Measurements from ENCODE around the gene KIAA1328. TPM values are rescaled to one million over a fixed set of nuclear protein-coding genes. Genes with fewer than 3 reads are reported as not detected.

KIAA1328 gene
- total RNA-seq, 1 experiment from 2014 or later = 4.9 TPM

DNA sequence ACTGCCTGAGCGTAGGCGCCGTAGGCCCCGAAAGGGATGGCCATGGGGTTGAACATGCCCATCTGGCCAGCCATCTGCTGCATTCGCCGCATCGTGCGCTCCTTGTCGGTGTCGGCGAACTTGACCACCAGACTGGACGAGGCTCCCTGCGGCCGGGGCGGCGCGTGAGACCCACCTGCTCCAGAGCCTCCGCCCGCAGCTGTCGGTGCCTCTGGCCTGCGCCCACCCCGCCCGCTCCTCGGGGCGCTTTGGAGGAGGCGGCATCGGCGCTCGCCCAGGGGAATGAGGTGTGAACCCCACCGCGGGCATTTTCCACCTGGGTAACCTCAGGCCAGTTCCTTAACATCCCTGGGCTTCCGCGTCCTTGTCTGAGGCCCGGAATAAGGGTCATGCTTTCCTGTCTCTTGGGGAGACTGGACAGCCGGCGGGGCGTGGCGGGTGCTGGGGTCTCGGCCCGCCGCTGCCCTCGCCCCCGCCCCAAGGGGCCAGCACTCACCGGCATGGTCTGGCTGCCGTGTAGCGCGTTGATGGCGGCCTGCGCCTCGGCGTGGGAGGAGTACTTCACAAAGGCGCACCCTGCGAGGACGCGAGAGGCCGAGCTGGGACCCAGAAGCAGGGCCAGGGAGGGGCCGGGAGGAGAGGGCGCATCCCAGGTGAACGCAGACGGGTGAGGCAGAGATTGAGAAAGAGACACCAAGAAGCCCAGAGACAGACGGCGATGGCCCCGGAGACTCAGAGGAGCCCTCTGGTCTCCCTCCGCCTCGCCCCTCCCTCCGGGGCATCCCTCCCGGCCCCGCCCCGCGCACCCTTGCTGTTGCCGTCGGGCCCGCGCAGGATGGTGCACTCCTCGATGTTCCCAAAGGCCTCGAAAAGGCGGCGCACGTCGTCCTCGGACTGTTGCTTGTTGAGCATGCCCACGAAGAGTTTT lies 445.6 kb downstream of the KIAA1328 start:
- H3K4me1 Mint-ChIP-seq (ENCODE audit: low read depth, unreplicated experiment) = no peaks in the 10 kb centered on the region

DNA sequence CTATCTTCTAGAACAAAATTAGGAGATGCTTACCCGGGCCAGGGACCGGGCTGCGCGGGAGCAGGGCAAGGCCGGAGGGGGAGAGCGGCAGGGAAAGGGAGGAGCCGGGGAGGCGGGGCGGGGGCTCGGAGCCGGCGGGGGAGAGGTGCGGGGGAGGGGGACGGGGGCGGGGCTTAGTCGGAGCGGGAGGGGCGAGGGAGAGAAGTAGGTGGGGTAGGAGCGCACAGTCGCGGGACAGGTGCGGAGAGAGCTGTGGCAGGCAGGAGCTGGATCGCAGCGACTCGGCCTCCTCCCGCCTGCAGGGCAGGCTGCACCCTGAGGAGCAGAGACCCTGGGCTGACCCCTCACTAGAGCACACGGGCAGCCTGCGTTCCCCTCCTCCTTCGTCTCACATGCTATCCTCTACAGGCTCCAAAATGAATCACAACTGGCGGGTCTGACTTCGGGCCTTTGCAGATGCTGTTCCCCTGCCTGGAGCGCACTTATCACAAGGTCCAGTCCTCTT lies 446.4 kb downstream of the KIAA1328 start:
- BruUV-seq (replicated peaks) = no TSS peak
- Mint-ChIP-seq H3K36me3 (ENCODE audit: insufficient read depth, unreplicated experiment) (no peaks in the 10 kb centered on the region), H3K27me3 (ENCODE audit: insufficient read depth, unreplicated experiment) (peaks cover 4% of the 10 kb centered on the region), H3K4me3 (ENCODE audit: unreplicated experiment) (no peak overlapping the region), H3K9me3 (ENCODE audit: unreplicated experiment) (no peaks in the 10 kb centered on the region), H3K27ac (ENCODE audit: unreplicated experiment) (no peak overlapping the region), H3K4me1 (ENCODE audit: low read depth, unreplicated experiment) (no peaks in the 10 kb centered on the region)
- no peak overlapping the region for H3K4me3 ChIP-seq (ENCODE audit: low read depth, low read length)
- TF ChIP-seq, protein P1, sequence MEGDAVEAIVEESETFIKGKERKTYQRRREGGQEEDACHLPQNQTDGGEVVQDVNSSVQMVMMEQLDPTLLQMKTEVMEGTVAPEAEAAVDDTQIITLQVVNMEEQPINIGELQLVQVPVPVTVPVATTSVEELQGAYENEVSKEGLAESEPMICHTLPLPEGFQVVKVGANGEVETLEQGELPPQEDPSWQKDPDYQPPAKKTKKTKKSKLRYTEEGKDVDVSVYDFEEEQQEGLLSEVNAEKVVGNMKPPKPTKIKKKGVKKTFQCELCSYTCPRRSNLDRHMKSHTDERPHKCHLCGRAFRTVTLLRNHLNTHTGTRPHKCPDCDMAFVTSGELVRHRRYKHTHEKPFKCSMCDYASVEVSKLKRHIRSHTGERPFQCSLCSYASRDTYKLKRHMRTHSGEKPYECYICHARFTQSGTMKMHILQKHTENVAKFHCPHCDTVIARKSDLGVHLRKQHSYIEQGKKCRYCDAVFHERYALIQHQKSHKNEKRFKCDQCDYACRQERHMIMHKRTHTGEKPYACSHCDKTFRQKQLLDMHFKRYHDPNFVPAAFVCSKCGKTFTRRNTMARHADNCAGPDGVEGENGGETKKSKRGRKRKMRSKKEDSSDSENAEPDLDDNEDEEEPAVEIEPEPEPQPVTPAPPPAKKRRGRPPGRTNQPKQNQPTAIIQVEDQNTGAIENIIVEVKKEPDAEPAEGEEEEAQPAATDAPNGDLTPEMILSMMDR (IDR thresholded peaks at IDR 0.05; ENCODE audit: insufficient read depth in 1 of 2, low read depth in 1 of 2, low read length in 1 of 2, severe bottlenecking in 1 of 2, unreplicated experiment in 1 of 2) = no peak
- no peaks in the 10 kb centered on the region for H3K36me3 ChIP-seq (ENCODE audit: control insufficient read depth, insufficient read depth, low read length)
- intact Hi-C loops (cut with micrococcal nuclease; ENCODE audit: unreplicated experiment) = no loop called here
- no peaks in the 10 kb centered on the region for H3K9me3 ChIP-seq
- DNase-seq = no peak
- no peaks in the 10 kb centered on the region for H3K4me1 ChIP-seq
- no peaks in the 10 kb centered on the region for H3K27me3 ChIP-seq (replicated peaks; ENCODE audit: control insufficient read depth, insufficient read depth, low read length)
- ChIA-PET CTCF (no interaction called here), POLR2A (no interaction called here)

More for the DNA sequence above, 445.6 kb downstream of the KIAA1328 start:
- Histone ChIP-seq H3K4me3 (ENCODE audit: low read depth, low read length) (no peak overlapping the region), H3K4me1 (no peaks in the 10 kb centered on the region), H3K27me3 (replicated peaks; ENCODE audit: control insufficient read depth, insufficient read depth, low read length) (no peaks in the 10 kb centered on the region), H3K9me3 (no peaks in the 10 kb centered on the region), H3K36me3 (ENCODE audit: control insufficient read depth, insufficient read depth, low read length) (no peaks in the 10 kb centered on the region)
- intact Hi-C loops (cut with micrococcal nuclease; ENCODE audit: unreplicated experiment) = no loop called here
- no peak overlapping the region for H3K4me3 Mint-ChIP-seq (ENCODE audit: unreplicated experiment)
- TF ChIP-seq, protein P1 (IDR thresholded peaks at IDR 0.05; ENCODE audit: insufficient read depth in 1 of 2, low read depth in 1 of 2, low read length in 1 of 2, severe bottlenecking in 1 of 2, unreplicated experiment in 1 of 2) = no peak
- ChIA-PET CTCF (no interaction called here), POLR2A (no interaction called here)
- H3K27me3 Mint-ChIP-seq (ENCODE audit: insufficient read depth, unreplicated experiment) = peaks cover 4% of the 10 kb centered on the region
- H3K36me3 Mint-ChIP-seq (ENCODE audit: insufficient read depth, unreplicated experiment) = no peaks in the 10 kb centered on the region
- no peak overlapping the region for H3K27ac Mint-ChIP-seq (ENCODE audit: unreplicated experiment)
- BruUV-seq (replicated peaks) = no TSS peak
- DNase-seq = no peak
- no peaks in the 10 kb centered on the region for H3K9me3 Mint-ChIP-seq (ENCODE audit: unreplicated experiment)

DNA sequence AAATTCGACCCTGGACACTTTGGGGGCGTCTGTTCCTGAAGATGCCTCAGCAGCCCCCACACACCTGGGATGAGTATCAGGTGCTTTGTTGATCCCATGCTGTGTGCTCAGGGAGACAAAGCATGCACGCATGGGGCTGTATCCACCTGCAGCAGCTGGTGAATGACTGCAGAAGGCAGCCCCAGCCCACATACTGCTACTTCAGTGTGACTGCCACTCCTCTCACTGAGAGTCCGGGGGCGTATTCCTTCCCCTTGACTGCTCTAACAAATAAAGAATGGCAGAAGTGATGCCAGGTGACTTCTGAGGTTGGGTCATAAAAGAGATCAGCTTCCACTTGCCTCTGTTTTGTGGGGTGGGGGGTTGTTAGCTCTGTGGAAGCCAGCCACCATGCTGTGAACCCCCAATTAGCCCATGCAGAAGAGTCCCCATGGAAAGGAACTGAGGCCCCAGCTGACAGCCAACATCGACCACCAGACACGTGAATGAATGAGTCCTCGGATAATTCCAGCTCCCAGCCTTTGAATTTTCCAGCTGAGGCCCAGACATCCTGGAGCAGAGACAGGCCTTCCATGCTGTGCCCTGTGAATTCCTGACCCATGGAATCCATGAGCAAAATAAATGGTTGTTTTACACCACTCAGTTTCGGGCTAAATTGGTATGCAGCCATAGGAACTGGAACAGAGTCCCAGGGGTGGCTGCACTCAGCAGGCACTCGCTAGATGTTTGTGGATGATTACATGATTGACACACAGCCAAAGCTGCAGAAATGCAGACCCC lies 447.4 kb downstream of the KIAA1328 start:
- no peak overlapping the region for H3K4me3 Mint-ChIP-seq (ENCODE audit: unreplicated experiment)
- peaks cover 4% of the 10 kb centered on the region for H3K27me3 Mint-ChIP-seq (ENCODE audit: insufficient read depth, unreplicated experiment)
- H3K4me1 Mint-ChIP-seq (ENCODE audit: low read depth, unreplicated experiment) = no peaks in the 10 kb centered on the region
- Histone ChIP-seq H3K4me1 (no peaks in the 10 kb centered on the region), H3K27me3 (replicated peaks; ENCODE audit: control insufficient read depth, insufficient read depth, low read length) (no peaks in the 10 kb centered on the region), H3K4me3 (ENCODE audit: low read depth, low read length) (no peak overlapping the region), H3K9me3 (no peaks in the 10 kb centered on the region), H3K36me3 (ENCODE audit: control insufficient read depth, insufficient read depth, low read length) (no peaks in the 10 kb centered on the region)
- no peak overlapping the region for H3K27ac Mint-ChIP-seq (ENCODE audit: unreplicated experiment)
- TF ChIP-seq, protein P1 (IDR thresholded peaks at IDR 0.05; ENCODE audit: insufficient read depth in 1 of 2, low read depth in 1 of 2, low read length in 1 of 2, severe bottlenecking in 1 of 2, unreplicated experiment in 1 of 2) = no peak
- POLR2A ChIA-PET = no interaction called here
- H3K36me3 Mint-ChIP-seq (ENCODE audit: insufficient read depth, unreplicated experiment) = no peaks in the 10 kb centered on the region
- intact Hi-C loops (cut with micrococcal nuclease; ENCODE audit: unreplicated experiment) = no loop called here
- no peaks in the 10 kb centered on the region for H3K9me3 Mint-ChIP-seq (ENCODE audit: unreplicated experiment)
- no peak for DNase-seq
- no TSS peak for BruUV-seq (replicated peaks)
- CTCF ChIA-PET = no interaction called here

Measured in Caco-2 (cell line).